Duodenal mucosa (tissue), 2 donors: ENCODE data around the gene LRRC7.
"Not testable (repeated sequence)": the region's sequence is repeated elsewhere in the genome, so short reads cannot be mapped to it uniquely, and the experiment has no call there.

Source experiments
- H3K27ac ChIP-seq: one replicate; pipeline ENCODE4 v1.7.0; 2013; ENCODE audit warnings: low read depth, low read length
- H3K27me3 ChIP-seq, 2 donors: one replicate each; pipeline ENCODE4 v1.7.0; 2013; ENCODE audit warnings: low read length in 2 of 2, control low read depth in 1 of 2; ENCODE audit not compliant: insufficient read depth in 2 of 2, control insufficient read depth in 1 of 2
- H3K36me3 ChIP-seq, 2 donors: one replicate each; pipeline ENCODE4 v1.7.0; 2013; ENCODE audit warnings: low read length in 2 of 2, control low read depth in 1 of 2; ENCODE audit not compliant: insufficient read depth in 2 of 2, control insufficient read depth in 1 of 2
- H3K4me1 ChIP-seq, 2 donors: one replicate each; pipeline ENCODE4 v1.7.0; 2013; ENCODE audit warnings: low read length in 2 of 2, control low read depth in 1 of 2; ENCODE audit not compliant: insufficient read depth in 2 of 2, control insufficient read depth in 1 of 2
- H3K4me3 ChIP-seq, 2 donors: one replicate each; pipeline ENCODE4 v1.7.0; 2013; ENCODE audit warnings: low read length in 2 of 2, low read depth in 1 of 2
- H3K9ac ChIP-seq, 2 donors: one replicate each; pipeline ENCODE4 v1.7.0; 2013; ENCODE audit warnings: low read length in 2 of 2, low read depth in 1 of 2
- H3K9me3 ChIP-seq, 2 donors: one replicate each; pipeline ENCODE4 v1.7.0; 2013; ENCODE audit warnings: low read length in 2 of 2, control low read depth in 1 of 2; ENCODE audit not compliant: control insufficient read depth in 1 of 2

The LRRC7 gene

DNA sequence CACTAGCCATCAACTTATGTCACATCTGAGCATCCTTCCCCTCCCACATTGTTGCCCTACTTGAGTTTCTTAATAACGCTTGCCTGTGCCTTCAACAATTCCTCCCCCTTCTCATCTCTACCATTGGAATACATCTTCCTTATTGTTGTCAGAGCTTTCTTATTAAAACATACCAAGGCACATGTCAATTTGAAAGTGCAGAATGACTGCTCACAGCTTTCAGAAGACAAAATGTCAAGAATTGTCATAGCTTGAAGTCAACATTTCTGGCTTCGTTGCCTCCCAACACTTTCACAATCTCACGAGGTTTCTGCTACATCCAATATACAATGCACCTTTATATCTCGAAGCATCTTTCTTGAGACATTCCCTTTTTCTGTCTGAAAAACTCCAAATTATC is 279.9 kb downstream of the LRRC7 start:
- no peak overlapping the region for H3K9ac ChIP-seq
- H3K27me3 ChIP-seq: no peaks in the 10 kb centered on the region
- H3K4me3 ChIP-seq: no peak overlapping the region
- H3K27ac ChIP-seq: no peak overlapping the region
- H3K4me1 ChIP-seq: no peaks in the 10 kb centered on the region
- no peaks in the 10 kb centered on the region for H3K9me3 ChIP-seq
- no peaks in the 10 kb centered on the region for H3K36me3 ChIP-seq

DNA sequence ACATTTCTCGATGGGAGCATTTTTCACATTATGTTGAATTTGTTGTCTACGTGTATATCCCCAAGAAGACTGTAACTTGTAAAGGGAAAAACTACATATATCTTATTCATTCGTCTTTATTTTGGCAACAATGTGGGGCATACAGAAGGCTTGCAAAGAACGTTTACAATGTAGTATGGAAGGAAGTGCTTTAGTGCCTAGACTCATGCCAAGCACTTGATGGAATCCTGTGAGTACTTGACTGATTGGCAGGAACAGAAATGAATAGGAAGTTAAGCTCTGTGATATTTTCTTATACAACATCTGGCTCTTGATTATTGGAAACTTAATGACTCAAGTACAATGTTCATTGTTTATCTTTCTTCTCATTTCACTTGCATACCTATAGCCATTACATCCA is 284.4 kb downstream of the LRRC7 start:
- no peak overlapping the region for H3K9ac ChIP-seq
- no peaks in the 10 kb centered on the region for H3K4me1 ChIP-seq
- H3K27ac ChIP-seq: no peak overlapping the region
- no peaks in the 10 kb centered on the region for H3K36me3 ChIP-seq
- no peaks in the 10 kb centered on the region for H3K9me3 ChIP-seq
- H3K4me3 ChIP-seq: no peak overlapping the region
- no peaks in the 10 kb centered on the region for H3K27me3 ChIP-seq

DNA sequence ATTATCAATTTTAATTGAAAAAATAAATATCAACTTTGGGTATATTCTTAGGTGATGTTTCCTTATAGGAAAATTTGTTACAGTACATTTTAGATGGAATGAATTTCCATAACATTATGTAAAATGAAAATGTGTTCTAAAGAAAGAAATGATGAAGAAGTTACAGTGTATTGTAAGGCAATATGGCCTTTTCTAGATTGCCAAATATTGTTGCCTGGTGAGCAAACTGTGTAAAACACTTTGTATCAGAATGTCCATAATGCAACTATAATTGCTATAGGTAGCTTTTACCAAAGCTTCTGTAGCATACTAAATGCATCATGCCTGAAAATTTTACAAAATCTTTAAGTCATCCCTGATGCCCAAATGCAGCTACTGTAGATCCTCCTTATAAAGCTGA is 285.0 kb downstream of the LRRC7 start:
- no peak overlapping the region for H3K4me3 ChIP-seq
- H3K27me3 ChIP-seq: no peaks in the 10 kb centered on the region
- no peaks in the 10 kb centered on the region for H3K4me1 ChIP-seq
- no peaks in the 10 kb centered on the region for H3K9me3 ChIP-seq
- no peak overlapping the region for H3K9ac ChIP-seq
- no peaks in the 10 kb centered on the region for H3K36me3 ChIP-seq
- H3K27ac ChIP-seq: no peak overlapping the region

DNA sequence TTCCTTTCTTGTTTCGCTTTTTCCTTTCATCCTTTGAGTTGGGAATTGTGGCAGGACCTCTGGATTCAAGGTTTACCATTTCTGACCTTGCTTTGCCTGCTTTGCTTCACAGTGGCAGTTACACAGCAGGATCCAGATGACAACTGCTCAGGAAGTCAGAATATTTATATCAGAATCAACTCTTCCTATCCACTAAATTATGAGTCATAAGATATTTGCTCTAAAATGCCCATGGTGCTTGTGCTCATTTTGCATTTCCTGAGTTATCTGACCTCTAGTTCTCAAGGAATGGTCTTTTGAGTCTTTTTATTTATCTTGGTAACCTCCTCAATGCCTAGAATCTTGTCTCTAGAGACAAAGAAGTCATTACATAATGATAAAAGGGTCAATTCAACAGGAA is 290.8 kb downstream of the LRRC7 start:
- no peak overlapping the region for H3K9ac ChIP-seq
- H3K27me3 ChIP-seq: no peaks in the 10 kb centered on the region
- no peak overlapping the region for H3K4me3 ChIP-seq
- no peaks in the 10 kb centered on the region for H3K36me3 ChIP-seq
- H3K27ac ChIP-seq: no peak overlapping the region
- no peaks in the 10 kb centered on the region for H3K9me3 ChIP-seq
- no peaks in the 10 kb centered on the region for H3K4me1 ChIP-seq

DNA sequence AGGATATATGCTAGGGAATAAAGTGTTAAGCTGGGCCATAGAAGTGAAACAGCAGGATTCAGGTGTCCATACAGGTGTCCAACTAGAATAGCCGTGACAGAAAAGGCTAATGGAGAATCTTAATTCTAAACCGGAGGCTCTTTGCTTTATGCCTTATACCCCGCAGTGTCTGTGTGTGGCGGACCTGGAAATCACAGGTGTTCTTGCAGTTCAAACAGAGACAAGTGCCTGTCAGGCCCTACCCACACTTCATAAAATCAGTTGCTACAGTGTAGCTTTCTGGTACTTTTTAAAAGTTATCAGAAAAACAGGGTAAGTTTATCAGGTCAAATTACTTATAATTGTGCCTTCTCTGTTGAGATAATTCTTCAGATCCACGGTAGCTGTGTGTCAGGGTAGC is 293.9 kb downstream of the LRRC7 start:
- Histone ChIP-seq H3K9ac (no peak overlapping the region), H3K4me3 (no peak overlapping the region), H3K4me1 (no peaks in the 10 kb centered on the region), H3K9me3 (no peaks in the 10 kb centered on the region), H3K27me3 (no peaks in the 10 kb centered on the region), H3K27ac (no peak overlapping the region), H3K36me3 (no peaks in the 10 kb centered on the region)

DNA sequence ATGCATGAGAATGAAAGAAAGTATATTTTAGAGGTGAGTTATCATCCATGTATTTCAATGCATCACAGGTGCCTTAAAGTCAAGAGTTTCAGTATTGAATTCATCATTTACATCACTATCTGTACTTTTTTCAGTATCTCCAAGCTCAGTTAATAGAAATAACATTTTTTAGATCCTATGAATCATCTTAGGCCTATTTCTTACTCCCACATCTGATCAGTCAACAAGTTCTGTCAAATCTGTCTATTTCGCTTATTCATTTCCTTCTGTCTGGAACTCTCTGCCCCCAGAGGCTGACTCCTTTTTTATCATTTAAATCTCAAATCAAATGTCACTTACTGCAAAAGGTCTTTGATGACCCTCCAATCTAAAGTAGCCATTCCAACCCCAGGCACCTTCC is 295.2 kb downstream of the LRRC7 start:
- no peaks in the 10 kb centered on the region for H3K27me3 ChIP-seq
- H3K36me3 ChIP-seq: no peaks in the 10 kb centered on the region
- H3K4me1 ChIP-seq: no peaks in the 10 kb centered on the region
- H3K9me3 ChIP-seq: no peaks in the 10 kb centered on the region
- H3K9ac ChIP-seq: no peak overlapping the region
- no peak overlapping the region for H3K27ac ChIP-seq
- H3K4me3 ChIP-seq: no peak overlapping the region

DNA sequence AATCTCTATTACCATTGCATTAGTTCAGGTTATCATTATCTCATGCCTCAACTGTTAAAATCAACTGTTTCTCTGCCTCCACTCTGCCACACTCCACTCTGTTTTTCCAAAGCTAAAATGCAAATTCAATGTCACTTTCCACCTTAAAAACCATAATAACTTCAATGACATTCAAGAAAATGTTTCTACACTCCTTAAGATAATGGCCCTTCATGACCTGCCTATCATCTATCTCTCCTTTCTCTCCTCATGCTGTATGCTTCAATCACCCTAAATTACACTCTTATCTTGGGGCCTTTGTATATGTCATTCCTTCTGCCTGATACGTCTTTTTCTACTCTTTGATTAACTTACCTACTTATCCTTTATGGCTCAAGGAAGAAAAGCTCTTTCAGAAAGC is 296.0 kb downstream of the LRRC7 start:
- no peak overlapping the region for H3K9ac ChIP-seq
- H3K9me3 ChIP-seq: no peaks in the 10 kb centered on the region
- no peaks in the 10 kb centered on the region for H3K27me3 ChIP-seq
- H3K4me3 ChIP-seq: no peak overlapping the region
- no peak overlapping the region for H3K27ac ChIP-seq
- H3K36me3 ChIP-seq: no peaks in the 10 kb centered on the region
- H3K4me1 ChIP-seq: no peaks in the 10 kb centered on the region

DNA sequence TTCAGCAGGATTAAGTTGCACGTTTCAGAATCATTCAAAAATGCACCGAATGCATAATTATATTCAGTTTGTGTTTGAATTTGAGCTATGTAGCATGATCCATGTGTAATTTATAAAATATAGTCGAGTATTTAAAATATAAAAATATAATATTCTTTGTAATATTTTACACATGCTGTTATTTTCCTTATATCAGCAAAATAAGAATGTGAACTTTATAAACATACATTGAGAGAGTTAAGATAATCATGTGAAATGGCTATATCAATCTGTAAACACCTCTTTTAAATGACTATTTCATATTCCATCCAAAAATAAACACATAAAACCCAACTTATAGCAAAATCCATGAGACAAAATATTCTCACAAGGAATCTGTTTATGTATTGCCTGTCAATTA is 303.7 kb downstream of the LRRC7 start:
- Histone ChIP-seq H3K27ac (no peak overlapping the region), H3K4me3 (no peak overlapping the region), H3K27me3 (no peaks in the 10 kb centered on the region), H3K36me3 (no peaks in the 10 kb centered on the region), H3K4me1 (no peaks in the 10 kb centered on the region), H3K9me3 (no peaks in the 10 kb centered on the region), H3K9ac (no peak overlapping the region)

DNA sequence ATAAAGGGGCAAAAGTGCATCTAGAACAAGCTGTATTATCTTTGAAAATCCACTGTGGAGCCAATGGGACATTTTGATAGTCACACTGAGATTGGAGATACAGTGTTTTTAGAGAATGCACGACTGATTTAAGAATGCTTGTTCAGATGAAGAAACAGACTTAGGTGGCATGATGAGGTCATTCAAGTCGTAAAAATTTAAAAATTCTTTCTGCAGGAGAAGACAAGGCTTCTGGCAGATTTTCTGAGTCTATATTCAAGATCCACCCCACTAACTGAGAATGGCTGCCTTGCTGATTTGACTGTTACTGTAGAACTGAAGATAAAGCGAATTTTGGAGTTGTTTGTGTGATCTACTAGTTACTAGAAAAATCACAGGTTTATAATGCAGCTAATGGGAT is 310.6 kb downstream of the LRRC7 start:
- no peaks in the 10 kb centered on the region for H3K4me1 ChIP-seq
- H3K27me3 ChIP-seq: no peaks in the 10 kb centered on the region
- H3K9ac ChIP-seq: no peak overlapping the region
- H3K36me3 ChIP-seq: no peaks in the 10 kb centered on the region
- no peaks in the 10 kb centered on the region for H3K9me3 ChIP-seq
- H3K27ac ChIP-seq: no peak overlapping the region
- no peak overlapping the region for H3K4me3 ChIP-seq

DNA sequence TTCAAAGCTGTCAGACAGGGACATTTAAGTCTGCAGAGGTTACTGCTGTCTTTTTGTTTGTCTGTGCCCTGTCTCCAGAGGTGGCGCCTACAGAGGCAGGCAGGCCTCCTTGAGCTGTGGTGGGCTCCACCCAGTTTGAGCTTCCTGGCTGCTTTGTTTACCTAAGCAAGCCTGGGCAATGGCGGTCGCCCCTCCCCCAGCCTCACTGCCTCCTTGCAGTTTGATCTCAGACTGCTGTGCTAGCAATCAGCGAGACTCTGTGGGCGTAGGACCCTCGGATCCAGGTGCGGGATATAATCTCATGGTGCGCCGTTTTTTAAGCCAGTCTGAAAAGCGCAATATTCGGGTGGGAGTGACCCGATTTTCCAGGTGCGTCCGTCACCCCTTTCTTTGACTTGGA is 320.3 kb downstream of the LRRC7 start:
- H3K4me3 ChIP-seq, H3K27me3 ChIP-seq: not testable (repeated sequence)

DNA sequence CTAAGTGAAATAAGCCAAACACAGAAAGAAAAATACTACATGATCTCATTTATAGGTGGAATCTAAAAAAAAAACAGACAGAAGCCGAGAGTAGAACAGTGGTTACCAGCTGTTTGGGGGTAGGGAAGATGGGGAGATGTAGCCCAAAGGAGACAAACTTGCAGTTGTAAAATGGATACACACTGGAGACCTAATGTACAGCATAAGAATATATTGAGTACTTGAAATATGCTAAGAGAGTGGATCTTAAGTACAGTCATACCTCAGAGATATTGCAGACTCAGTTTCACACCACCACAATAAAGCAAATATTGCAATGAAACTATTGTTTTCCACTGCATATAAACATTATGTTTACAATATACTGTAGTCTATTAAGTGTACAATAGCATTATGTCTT is 320.9 kb downstream of the LRRC7 start:
- Histone ChIP-seq H3K4me1 (no peaks in the 10 kb centered on the region), H3K9ac (no peak overlapping the region), H3K4me3 (no peak overlapping the region), H3K36me3 (no peaks in the 10 kb centered on the region), H3K27me3 (no peaks in the 10 kb centered on the region), H3K27ac (no peak overlapping the region), H3K9me3 (peaks cover 7 to 14% of the 10 kb centered on the region in 2 donors)

More for the DNA sequence above, 320.3 kb downstream of the LRRC7 start:
- H3K27ac ChIP-seq, H3K4me1 ChIP-seq, H3K9ac ChIP-seq, H3K36me3 ChIP-seq: not testable (repeated sequence)
- peaks cover 7 to 14% of the 10 kb centered on the region in 2 donors for H3K9me3 ChIP-seq
